ENCODE measurements around the gene ELK1. TPM values are rescaled to one million over a fixed set of nuclear protein-coding genes. Genes with fewer than 3 reads are reported as not detected.
"Not testable (repeated sequence)": the region's sequence is repeated elsewhere in the genome, so short reads cannot be mapped to it uniquely, and the experiment has no call there.

Gene ELK1
- polyA plus RNA-seq, 6 donors from 2014 or later, result 14.0 to 23.7 (median 16.8) TPM

DNA sequence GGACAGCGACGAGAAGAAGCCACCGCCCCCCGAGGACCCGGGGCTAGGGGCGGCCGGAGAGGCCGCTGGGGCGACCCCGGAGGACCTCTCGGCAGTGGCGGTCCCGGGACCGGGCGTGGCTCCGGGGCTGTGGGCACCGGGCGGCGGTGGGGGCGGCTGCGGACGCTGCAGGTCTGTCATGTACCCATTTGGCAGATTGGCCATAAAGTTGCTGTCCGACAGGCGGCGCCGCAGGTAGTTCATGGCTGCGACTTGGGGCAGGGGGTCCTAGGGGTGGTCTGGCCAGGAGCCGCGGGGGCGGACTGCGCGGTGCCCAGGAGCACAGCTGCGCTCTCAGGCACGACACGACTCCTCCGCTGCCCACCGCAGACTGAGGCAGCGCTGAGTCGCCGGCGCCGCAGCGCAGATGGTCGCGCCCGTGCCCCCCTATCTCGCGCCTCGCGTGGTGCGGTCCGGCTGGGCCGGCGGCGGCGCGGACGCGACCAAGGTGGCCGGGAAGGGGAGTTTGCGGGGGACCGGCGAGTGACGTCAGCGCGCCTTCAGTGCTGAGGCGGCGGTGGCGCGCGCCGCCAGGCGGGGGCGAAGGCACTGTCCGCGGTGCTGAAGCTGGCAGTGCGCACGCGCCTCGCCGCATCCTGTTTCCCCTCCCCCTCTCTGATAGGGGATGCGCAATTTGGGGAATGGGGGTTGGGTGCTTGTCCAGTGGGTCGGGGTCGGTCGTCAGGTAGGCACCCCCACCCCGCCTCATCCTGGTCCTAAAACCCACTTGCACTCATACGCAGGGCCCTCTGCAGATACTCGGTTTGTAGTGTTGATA is 30.7 kb downstream of the ELK1 start, which contains the start of gene SYN1:
TSS of gene SYN1 (minus strand) at position 372 of the 817 bp plus-strand sequence. CDS start at position 243, 129 bp downstream.
- Mint-ChIP-seq H3K27me3 (peaks cover 38 to 61% (median 55%) of the 10 kb centered on the region in 3 donors), H3K4me3 (peak within 1 kb of the TSS in 7 of 8 donors; percentile 48 to 78 (median 58)), H3K27ac (peak within 1 kb of the TSS in 3 of 6 donors; percentile 59 to 96 (median 88)), H3K9me3 (peaks cover 0 to 11% (median 2%) of the 10 kb centered on the region in 7 donors), H3K4me1 (peaks cover 0 to 7% (median 4%) of the 10 kb centered on the region in 3 donors), H3K36me3 (peaks cover 0 to 5% of the 10 kb centered on the region in 2 donors)
- DNase-seq (peak; percentile 73), ATAC-seq (ENCODE audit: low read depth in 2 of 2) (peak; percentile 87 to 88)

DNA sequence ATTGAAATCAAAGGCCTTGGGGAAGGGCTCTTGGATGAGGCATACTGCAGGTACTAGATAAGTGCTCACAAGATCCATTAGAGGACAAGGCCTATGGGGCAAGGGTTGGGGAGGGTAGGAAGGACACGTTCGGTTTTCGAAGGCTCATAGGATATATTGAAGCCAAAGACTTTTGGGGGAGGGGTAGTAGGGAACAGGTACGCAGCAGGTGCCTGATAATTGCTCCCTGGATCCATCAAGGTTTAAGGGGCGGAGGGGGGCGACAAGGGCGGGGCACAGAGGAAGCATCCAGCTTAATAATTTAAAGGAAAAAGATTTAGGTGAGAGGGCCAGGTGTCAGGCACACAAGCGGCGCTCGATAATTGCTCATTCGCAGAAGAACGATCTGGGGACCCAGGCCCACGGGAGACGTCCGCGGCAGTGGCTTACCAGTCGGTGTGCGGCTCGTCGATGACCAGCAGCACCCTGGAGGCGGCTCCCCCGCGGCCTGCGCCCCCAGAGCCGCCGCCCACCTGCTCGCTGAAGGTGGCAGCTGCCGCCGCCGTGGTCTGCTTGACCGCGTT is 31.4 kb downstream of the ELK1 start:
- H3K9me3 Mint-ChIP-seq, result peaks cover 0 to 11% (median 2%) of the 10 kb centered on the region in 7 donors
- H3K27me3 Mint-ChIP-seq, result peaks cover 37 to 63% (median 59%) of the 10 kb centered on the region in 3 donors
- ATAC-seq (ENCODE audit: low read depth in 2 of 2), result no peak
- peaks cover 0 to 4% (median 3%) of the 10 kb centered on the region in 3 donors for H3K4me1 Mint-ChIP-seq
- peaks cover 0 to 5% of the 10 kb centered on the region in 2 donors for H3K36me3 Mint-ChIP-seq
- H3K4me3 Mint-ChIP-seq, result peak overlapping the region in 7 of 8 donors; percentile 15 to 78 (median 55)
- no peak for DNase-seq
- peak overlapping the region in 2 of 6 donors; percentile 59 to 96 for H3K27ac Mint-ChIP-seq

DNA sequence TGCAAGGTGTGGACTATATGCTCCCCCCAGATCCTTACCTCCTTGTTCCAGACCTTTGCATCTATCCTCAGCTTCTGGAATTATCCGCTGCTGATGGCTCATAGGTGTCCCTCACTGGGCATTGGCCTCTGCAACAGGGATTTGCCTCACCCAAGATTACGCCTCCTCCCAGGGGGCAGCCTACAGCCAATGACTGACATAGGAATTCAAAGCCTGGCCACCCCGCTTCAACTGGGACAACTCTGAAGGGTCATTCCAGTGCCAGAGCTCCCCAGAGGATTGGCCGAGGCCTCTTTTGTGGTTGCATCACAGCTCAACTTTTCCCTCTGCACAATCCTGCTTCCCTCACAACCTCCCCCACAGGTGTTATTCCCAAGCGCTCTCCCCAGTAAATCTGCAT is 35.7 kb downstream of the ELK1 start:
- Mint-ChIP-seq H3K36me3 (peaks cover 0 to 5% of the 10 kb centered on the region in 2 donors), H3K27ac (no peak overlapping the region), H3K9me3 (peaks cover 0 to 14% (median 0%) of the 10 kb centered on the region in 7 donors), H3K4me3 (no peak overlapping the region), H3K4me1 (peaks cover 0 to 4% (median 0%) of the 10 kb centered on the region in 3 donors), H3K27me3 (peaks cover 22 to 51% (median 35%) of the 10 kb centered on the region in 3 donors)
- no peak for ATAC-seq (ENCODE audit: low read depth in 2 of 2)
- no peak for DNase-seq

DNA sequence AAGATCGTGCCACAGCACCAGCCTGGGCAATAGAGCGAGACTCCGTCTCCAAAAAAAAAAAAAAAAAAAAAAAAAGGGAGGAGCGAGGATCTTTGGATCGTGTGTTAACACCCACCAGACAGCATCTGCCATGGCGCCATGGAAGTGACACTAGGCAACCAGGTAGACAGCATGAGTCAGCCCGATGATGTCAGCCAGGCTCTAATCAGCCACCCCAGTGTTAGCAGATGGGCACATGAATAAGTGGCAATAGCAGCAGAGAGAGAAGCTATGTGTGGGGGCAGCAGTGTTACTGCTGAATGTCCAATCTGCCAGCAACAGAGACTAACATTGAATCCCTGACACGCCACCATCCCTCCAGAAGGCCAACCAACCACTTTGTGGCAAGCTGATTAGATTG is 37.3 kb downstream of the ELK1 start:
- Mint-ChIP-seq H3K27me3 (peaks cover 13 to 46% (median 25%) of the 10 kb centered on the region in 3 donors), H3K4me3 (no peak overlapping the region), H3K36me3 (no peaks in the 10 kb centered on the region), H3K27ac (no peak overlapping the region), H3K9me3 (peaks cover 0 to 9% (median 0%) of the 10 kb centered on the region in 7 donors), H3K4me1 (peaks cover 0 to 3% (median 3%) of the 10 kb centered on the region in 3 donors)
- ATAC-seq (ENCODE audit: low read depth in 2 of 2) (no peak), DNase-seq (no peak)

DNA sequence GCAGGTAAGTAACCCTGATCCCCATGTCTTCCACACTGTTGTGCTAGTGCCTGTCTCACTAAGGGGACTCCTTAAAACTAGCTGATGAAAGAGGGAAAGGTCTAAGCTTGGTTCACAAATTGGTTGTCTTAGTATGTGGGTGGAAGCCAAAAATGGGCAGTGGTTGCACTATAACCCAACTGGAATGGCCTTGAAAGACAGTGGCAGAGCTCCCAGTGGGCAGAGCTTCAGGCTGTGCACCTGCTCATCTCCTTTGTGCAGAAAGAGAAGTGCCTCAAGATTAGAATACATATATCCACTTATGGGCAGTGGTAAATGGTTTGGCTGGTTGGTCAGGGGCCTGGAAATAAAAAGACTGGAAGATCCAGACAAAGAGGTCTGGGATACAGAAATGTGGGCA is 37.9 kb downstream of the ELK1 start:
- H3K36me3 Mint-ChIP-seq, result no peaks in the 10 kb centered on the region
- no peak for DNase-seq
- H3K9me3 Mint-ChIP-seq, result peaks cover 0 to 10% (median 0%) of the 10 kb centered on the region in 7 donors
- no peak overlapping the region for H3K27ac Mint-ChIP-seq
- peaks cover 7 to 44% (median 18%) of the 10 kb centered on the region in 3 donors for H3K27me3 Mint-ChIP-seq
- peaks cover 0 to 6% (median 5%) of the 10 kb centered on the region in 3 donors for H3K4me1 Mint-ChIP-seq
- H3K4me3 Mint-ChIP-seq, result no peak overlapping the region
- no peak for ATAC-seq (ENCODE audit: low read depth in 2 of 2)

DNA sequence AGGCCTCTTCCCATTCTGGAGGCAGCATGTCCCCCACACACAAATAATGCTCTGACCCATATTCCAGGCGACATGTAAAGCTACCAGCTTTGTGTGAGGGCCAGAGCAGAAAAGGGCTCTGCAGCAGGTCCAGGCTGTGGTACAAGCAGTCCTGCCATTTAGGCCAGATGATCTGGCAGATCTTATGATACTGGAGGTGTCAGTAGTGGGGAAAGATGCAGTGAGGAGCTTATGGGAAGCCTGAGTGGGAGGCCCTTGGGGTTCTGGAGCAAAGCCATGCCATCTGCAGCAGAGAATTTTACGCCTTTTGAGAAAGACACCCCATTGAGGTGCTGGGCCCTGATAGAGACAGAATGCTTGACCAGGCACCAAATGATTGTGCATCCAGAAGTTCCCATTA is 38.4 kb downstream of the ELK1 start:
- H3K27ac Mint-ChIP-seq, result peak overlapping the region in 1 of 6 donors; percentile 77
- H3K27me3 Mint-ChIP-seq, result peaks cover 4 to 39% (median 14%) of the 10 kb centered on the region in 3 donors
- ATAC-seq (ENCODE audit: low read depth in 2 of 2), result no peak
- no peaks in the 10 kb centered on the region for H3K36me3 Mint-ChIP-seq
- no peak overlapping the region for H3K4me3 Mint-ChIP-seq
- no peak for DNase-seq
- peaks cover 0 to 6% (median 5%) of the 10 kb centered on the region in 3 donors for H3K4me1 Mint-ChIP-seq
- H3K9me3 Mint-ChIP-seq, result peaks cover 0 to 9% (median 0%) of the 10 kb centered on the region in 7 donors

DNA sequence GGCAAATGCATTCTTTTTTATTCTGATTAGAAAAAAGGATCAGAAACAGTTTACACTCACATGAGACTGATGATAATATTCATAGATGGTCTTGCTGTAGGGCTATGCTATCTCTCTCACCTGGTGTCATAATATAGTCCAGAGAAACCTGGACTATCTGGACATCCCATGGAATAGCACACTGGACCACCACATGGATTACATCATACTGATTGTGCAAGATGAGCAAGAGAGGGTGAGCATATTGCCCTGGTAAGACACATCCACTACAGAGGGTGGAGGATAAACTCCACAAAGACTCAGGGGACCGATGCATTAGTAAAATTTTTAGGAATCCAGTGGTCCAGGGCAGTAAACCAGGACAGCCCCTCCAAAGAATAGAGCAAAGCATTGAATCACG is 38.9 kb downstream of the ELK1 start:
- peaks cover 0 to 35% (median 10%) of the 10 kb centered on the region in 3 donors for H3K27me3 Mint-ChIP-seq

DNA sequence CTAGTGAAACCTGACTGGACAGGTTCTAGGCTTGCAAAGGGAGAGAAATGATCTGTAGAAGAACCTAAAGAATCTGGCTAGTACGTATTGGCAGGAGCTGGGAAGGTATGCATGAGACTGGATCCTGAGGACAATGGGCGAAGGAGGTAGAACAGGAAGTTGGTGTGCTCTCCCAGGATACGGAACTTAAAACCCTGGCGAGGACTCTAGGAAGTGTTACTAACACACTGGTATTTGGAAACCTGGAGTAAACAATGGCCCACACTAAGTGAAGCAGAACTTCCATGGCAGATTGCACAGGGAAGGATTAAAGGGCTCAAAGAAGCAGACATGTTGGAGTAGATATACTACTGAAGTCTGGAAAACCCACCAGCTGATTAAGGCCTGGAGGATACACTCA is 39.9 kb downstream of the ELK1 start:
- no peak for ATAC-seq (ENCODE audit: low read depth in 2 of 2)
- Mint-ChIP-seq H3K36me3 (no peaks in the 10 kb centered on the region), H3K27me3 (peaks cover 0 to 28% (median 4%) of the 10 kb centered on the region in 3 donors), H3K4me3 (no peak overlapping the region), H3K9me3 (peaks cover 0 to 9% (median 0%) of the 10 kb centered on the region in 7 donors), H3K4me1 (peaks cover 0 to 6% (median 5%) of the 10 kb centered on the region in 3 donors), H3K27ac (no peak overlapping the region)
- no peak for DNase-seq

More for the DNA sequence above, 38.9 kb downstream of the ELK1 start:
- Mint-ChIP-seq H3K4me3 (no peak overlapping the region), H3K4me1 (peaks cover 0 to 6% (median 5%) of the 10 kb centered on the region in 3 donors), H3K27ac (no peak overlapping the region), H3K36me3 (no peaks in the 10 kb centered on the region), H3K9me3 (peaks cover 0 to 9% (median 0%) of the 10 kb centered on the region in 7 donors)
- DNase-seq, result no peak
- ATAC-seq (ENCODE audit: low read depth in 2 of 2), result no peak

DNA sequence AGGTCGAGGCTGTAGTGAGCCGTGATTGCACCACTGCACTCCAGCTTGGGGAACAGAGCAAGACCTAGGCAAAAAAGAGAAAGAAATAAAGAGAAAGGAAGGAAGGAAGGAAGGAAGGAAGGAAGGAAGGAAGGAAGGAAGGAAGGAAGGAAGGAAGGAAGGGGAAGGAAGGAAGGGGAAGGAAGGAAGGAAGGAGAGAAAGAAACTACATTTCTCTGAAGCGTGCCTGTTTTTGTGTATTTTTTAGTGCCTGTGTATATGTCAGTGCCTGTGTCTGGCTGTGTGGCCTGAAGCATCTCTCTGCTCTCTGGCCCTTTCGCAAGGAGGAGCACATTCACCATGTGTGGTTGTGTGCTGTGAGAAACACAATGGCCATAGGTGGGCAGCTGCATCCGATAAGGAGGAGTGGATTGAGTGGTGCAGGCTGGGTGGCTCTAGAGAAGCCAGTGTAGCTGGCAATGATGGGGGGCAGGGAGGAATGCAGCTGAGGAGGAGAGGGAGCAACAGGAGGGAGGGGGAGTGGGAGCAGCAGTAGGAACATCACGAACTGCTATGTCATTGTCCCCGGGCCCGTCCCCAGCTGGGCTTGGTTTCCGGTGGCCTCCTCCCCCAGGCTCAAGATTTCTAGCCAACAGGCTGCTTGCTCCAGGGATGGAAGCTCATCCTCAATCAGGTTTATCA is 42.1 kb downstream of the ELK1 start:
- Mint-ChIP-seq H3K36me3 (no peaks in the 10 kb centered on the region), H3K4me1 (peaks cover 0 to 6% (median 5%) of the 10 kb centered on the region in 3 donors), H3K27ac (no peak overlapping the region), H3K9me3 (peaks cover 0 to 10% (median 0%) of the 10 kb centered on the region in 7 donors), H3K4me3 (peak overlapping the region in 1 of 8 donors; percentile 13), H3K27me3 (peaks cover 0 to 15% (median 0%) of the 10 kb centered on the region in 3 donors)
- ATAC-seq (ENCODE audit: low read depth in 2 of 2) (no peak), DNase-seq (no peak)

DNA sequence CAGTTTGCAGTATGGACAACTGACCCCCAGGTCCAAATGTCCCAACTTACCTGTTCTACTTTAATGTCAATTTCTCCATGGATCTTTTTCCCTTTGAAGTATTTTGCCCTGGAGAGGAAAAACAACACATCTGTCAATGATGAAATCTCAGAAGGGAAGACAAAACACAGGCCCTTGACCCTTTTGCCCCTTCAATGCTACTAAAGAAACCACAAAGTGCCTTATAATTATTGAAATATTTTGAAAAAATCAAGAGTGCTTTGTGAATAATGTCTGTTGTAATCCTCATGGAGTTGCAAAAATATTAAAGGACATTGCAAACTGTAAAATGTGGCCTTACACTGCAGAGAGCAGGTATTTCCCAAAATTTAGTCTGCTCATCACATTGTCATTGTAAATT is 43.3 kb downstream of the ELK1 start:
- H3K36me3 Mint-ChIP-seq, result no peaks in the 10 kb centered on the region
- no peak for ATAC-seq (ENCODE audit: low read depth in 2 of 2)
- H3K9me3 Mint-ChIP-seq, result peaks cover 0 to 9% (median 0%) of the 10 kb centered on the region in 7 donors
- no peak for DNase-seq
- no peak overlapping the region for H3K27ac Mint-ChIP-seq
- peaks cover 0 to 6% (median 5%) of the 10 kb centered on the region in 3 donors for H3K4me1 Mint-ChIP-seq
- no peak overlapping the region for H3K4me3 Mint-ChIP-seq
- peaks cover 0 to 8% (median 0%) of the 10 kb centered on the region in 3 donors for H3K27me3 Mint-ChIP-seq

DNA sequence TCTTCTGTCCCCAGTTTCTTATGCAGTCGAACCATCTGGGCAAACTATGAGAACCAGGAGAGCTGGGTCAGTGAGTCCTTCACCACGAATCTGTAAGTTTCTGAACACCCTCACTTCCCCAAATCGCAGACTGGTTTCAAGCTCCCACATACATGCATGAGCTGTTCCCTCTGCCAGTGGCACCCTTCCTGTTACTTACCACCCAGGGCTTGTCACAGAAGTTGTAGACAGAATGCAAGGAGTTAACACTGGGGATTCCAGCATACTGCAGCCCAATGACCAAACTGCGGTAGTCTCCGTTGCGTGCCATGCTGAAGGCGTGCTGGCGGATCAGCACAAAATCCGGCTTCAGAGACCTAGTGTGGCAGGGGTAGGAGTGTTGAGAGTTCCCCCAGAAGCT is 45.3 kb downstream of the ELK1 start:
- DNase-seq (no peak), ATAC-seq (ENCODE audit: low read depth in 2 of 2) (no peak)
- Mint-ChIP-seq H3K36me3 (peaks cover 3 to 6% of the 10 kb centered on the region in 2 donors), H3K4me3 (no peak overlapping the region), H3K9me3 (peaks cover 0 to 10% (median 8%) of the 10 kb centered on the region in 7 donors), H3K4me1 (peaks cover 0 to 6% (median 5%) of the 10 kb centered on the region in 3 donors), H3K27me3 (peaks cover 0 to 8% (median 5%) of the 10 kb centered on the region in 3 donors), H3K27ac (no peak overlapping the region)

DNA sequence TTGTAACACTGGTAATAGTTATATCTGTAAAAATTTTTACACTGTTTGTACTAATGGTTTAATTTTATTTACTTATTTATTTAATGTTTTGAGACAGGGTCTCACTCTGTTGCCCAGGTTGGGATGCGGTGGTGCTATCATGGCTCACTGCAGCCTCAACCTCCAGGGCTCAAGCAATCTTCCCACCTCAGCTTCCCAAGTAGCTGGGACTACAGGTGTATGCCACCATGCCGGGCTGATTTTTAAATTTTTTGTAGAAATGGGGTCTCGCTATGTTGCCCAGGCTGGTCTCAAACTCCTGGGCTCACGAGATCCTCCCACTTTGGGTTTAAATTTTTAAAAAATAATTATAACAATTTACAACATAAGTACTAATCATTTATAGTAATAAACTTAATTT is 47.2 kb downstream of the ELK1 start:
- not testable (repeated sequence) for H3K36me3 Mint-ChIP-seq; ATAC-seq (ENCODE audit: low read depth in 2 of 2); H3K27me3 Mint-ChIP-seq; DNase-seq; H3K4me3 Mint-ChIP-seq; H3K4me1 Mint-ChIP-seq; H3K27ac Mint-ChIP-seq
- H3K9me3 Mint-ChIP-seq, result peaks cover 0 to 21% (median 11%) of the 10 kb centered on the region in 7 donors

DNA sequence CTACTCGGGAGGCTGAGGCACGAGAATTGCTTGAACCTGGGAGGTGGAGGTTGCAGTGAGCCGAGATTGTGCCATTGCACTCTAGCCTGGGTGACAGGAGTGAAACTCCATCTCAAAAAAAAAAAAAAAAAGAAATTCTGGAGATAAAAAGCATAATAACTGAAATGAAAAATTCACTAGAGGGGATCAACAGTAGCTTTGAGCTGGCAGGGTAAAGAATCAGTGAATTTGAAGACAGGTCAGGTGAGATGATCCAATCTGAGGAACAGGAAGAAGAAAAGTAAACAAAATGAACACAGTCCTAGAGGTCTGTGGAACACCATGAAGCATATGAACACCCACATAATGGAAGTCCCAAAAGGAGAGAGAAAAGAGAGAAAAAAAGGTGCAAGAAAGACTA is 53.1 kb downstream of the ELK1 start:
- DNase-seq (no peak), ATAC-seq (ENCODE audit: low read depth in 2 of 2) (no peak)
- H3K9me3 Mint-ChIP-seq, result peaks cover 5 to 46% (median 26%) of the 10 kb centered on the region in 7 donors
- H3K36me3 Mint-ChIP-seq, result peaks cover 12 to 24% of the 10 kb centered on the region in 2 donors
- no peak overlapping the region for H3K4me3 Mint-ChIP-seq
- H3K27me3 Mint-ChIP-seq, result peaks cover 4 to 9% (median 6%) of the 10 kb centered on the region in 3 donors
- H3K4me1 Mint-ChIP-seq, result no peaks in the 10 kb centered on the region
- no peak overlapping the region for H3K27ac Mint-ChIP-seq

All from naive B cell (primary cell).